ENCODE results near the gene CDH16.
"Not testable (repeated sequence)": the region's sequence is repeated elsewhere in the genome, so short reads cannot be mapped to it uniquely, and the experiment has no call there.

Gene CDH16

GRCh38 chr16:66947302-66948065, 28.8 kb upstream of the CDH16 start:
- DNase-seq, result no peak

GRCh38 chr16:66946974-66947301, 28.3 kb upstream of the CDH16 start:
- DNase-seq, result no peak

- DNase-seq, result no peak
Observed at GRCh38 chr16:66946541-66946940, 27.9 kb upstream of the CDH16 start.

- no peak for DNase-seq
Observed at GRCh38 chr16:66945939-66946338, 27.3 kb upstream of the CDH16 start.

GRCh38 chr16:66944971-66945370, 26.3 kb upstream of the CDH16 start:
- not testable (repeated sequence) for DNase-seq

GRCh38 chr16:66944054-66944441, 25.4 kb upstream of the CDH16 start:
- no peak for DNase-seq

- DNase-seq, result no peak
Observed at GRCh38 chr16:66943426-66944053, 24.9 kb upstream of the CDH16 start.

- DNase-seq, result no peak
Observed at GRCh38 chr16:66942981-66943380, 24.3 kb upstream of the CDH16 start.

GRCh38 chr16:66940236-66940635, 21.6 kb upstream of the CDH16 start:
- DNase-seq, result no peak

- no peak for DNase-seq
Observed at GRCh38 chr16:66939366-66939765, 20.7 kb upstream of the CDH16 start.

- DNase-seq, result no peak
Observed at GRCh38 chr16:66937725-66938337, 19.1 kb upstream of the CDH16 start.

GRCh38 chr16:66936889-66937554, 18.3 kb upstream of the CDH16 start:
- DNase-seq, result no peak

- no peak for DNase-seq
Observed at GRCh38 chr16:66936462-66936861, 17.8 kb upstream of the CDH16 start.

GRCh38 chr16:66935314-66936011, 16.8 kb upstream of the CDH16 start, which contains the start of gene CES2:
Gene CES2 (plus strand): TSS chr16:66935516. CDS start chr16:66935636, 120 bp downstream.
- no peak for DNase-seq

GRCh38 chr16:66934839-66935313, 16.2 kb upstream of the CDH16 start:
- not testable (repeated sequence) for DNase-seq

- no peak for DNase-seq
Observed at GRCh38 chr16:66934138-66934838, 15.6 kb upstream of the CDH16 start, which contains the start of gene CIAO2B. Gene CIAO2B (minus strand): TSS chr16:66934402. CDS start chr16:66934364, 38 bp downstream.

GRCh38 chr16:66933776-66934137, 15.1 kb upstream of the CDH16 start:
- no peak for DNase-seq

- no peak for DNase-seq
Observed at GRCh38 chr16:66932076-66932475, 13.4 kb upstream of the CDH16 start.

GRCh38 chr16:66931665-66932064, 13.0 kb upstream of the CDH16 start:
- DNase-seq, result no peak

GRCh38 chr16:66930189-66930588, 11.5 kb upstream of the CDH16 start:
- DNase-seq, result no peak

GRCh38 chr16:66928702-66929388, 10.2 kb upstream of the CDH16 start:
- DNase-seq, result no peak
